Transverse colon (tissue), 3 donors: ENCODE results near the gene CINP.

Source experiments
- POLR2A ChIP-seq: fragments of 450-650 bp; IDR thresholded peaks from one replicate; pipeline ENCODE4 v1.6.1; 2016; ENCODE audit warnings: antibody characterized with exemption, mild to moderate bottlenecking, moderate library complexity
- TF ChIP-seq, protein P1 (sequence below), 5 experiments: fragments of 200-600 bp in 3 of 5; fragments of 450-650 bp in 2 of 5; sonication (generic) in 3 of 5; IDR thresholded peaks; 1 replicate in 2 of 5; 2 replicates in 3 of 5; pipeline ENCODE4 v1.5.1; 2016 to 2017; ENCODE audit warnings: antibody characterized with exemption in 5 of 5, inconsistent platforms in 3 of 5, mild to moderate bottlenecking in 2 of 5, moderate library complexity in 1 of 5

DNA sequence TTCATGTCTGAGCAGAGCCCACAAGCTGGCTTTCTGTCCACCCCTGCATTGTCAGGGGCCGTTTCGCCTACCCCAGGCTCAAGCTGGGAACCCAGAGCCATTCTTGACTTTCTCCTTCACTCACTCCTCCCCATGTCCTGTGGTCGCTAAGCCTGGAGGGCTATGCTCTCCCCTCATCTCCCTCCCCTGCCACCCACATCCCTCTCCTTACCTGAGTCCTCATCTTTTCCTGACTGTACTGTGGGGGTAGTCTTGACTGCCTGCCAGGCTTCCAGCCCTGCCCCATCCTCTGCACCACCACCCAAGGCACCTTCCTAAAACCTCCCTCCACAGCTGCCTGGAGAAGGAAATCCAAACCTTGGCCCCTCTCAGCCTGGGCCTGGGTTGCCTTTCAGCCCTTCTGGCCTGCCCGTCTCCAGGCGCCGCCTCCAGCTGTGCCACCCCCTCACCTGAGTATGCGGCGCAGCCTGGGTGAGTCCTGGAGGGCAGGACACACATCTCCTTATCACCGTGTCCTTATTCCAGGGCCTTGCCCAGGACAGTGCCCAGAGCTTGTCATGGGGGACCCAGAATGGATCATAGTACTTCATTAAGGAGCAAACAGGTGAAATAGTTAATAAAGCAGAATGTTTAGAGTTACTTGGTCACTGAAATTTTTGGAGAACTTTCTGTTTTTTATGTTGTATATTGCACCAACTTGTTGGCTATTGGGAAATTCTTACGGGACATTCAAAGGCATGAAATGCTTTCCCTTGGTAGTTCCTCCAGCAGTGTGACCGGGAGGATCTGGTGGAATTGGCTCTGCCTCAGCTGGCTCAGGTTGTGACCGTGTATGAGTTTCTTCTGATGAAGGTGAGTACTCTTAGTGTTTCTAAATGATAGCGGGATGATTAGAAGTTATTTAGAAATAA, 28.6 kb downstream of the CINP start:
- no peak for TF ChIP-seq POLR2A
- TF ChIP-seq, protein P1, sequence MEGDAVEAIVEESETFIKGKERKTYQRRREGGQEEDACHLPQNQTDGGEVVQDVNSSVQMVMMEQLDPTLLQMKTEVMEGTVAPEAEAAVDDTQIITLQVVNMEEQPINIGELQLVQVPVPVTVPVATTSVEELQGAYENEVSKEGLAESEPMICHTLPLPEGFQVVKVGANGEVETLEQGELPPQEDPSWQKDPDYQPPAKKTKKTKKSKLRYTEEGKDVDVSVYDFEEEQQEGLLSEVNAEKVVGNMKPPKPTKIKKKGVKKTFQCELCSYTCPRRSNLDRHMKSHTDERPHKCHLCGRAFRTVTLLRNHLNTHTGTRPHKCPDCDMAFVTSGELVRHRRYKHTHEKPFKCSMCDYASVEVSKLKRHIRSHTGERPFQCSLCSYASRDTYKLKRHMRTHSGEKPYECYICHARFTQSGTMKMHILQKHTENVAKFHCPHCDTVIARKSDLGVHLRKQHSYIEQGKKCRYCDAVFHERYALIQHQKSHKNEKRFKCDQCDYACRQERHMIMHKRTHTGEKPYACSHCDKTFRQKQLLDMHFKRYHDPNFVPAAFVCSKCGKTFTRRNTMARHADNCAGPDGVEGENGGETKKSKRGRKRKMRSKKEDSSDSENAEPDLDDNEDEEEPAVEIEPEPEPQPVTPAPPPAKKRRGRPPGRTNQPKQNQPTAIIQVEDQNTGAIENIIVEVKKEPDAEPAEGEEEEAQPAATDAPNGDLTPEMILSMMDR (IDR thresholded peaks at IDR 0.05) = no peak
